Central memory CD8-positive, alpha-beta T cell (primary cell): ENCODE results near the gene RNF222.

Experiments used
- ATAC-seq: fragments of 150-1000 bp; cut with Tn5 transposase; replicated peaks from 2 replicates; pipeline ENCODE4 v1.10.0; 2022; ENCODE audit warnings: mild to moderate bottlenecking, moderate FRiP score, moderate number of reproducible peaks; ENCODE audit not compliant: poor library complexity, severe bottlenecking; ENCODE audit errors: extremely low read depth
- DNase-seq, 2 donors: peaks; one replicate each; pipeline ENCODE4 v3.0.0; 2021; ENCODE audit warnings: low spot score in 2 of 2
- H3K27ac Mint-ChIP-seq: one replicate; pipeline ENCODE4 v1.8.0; 2022; ENCODE audit warnings: low read depth, mild to moderate bottlenecking, moderate library complexity, mixed read lengths
- H3K27me3 Mint-ChIP-seq: one replicate; pipeline ENCODE4 v1.8.0; 2022; ENCODE audit warnings: mixed read lengths
- H3K36me3 Mint-ChIP-seq: one replicate; pipeline ENCODE4 v1.8.0; 2022; ENCODE audit warnings: mild to moderate bottlenecking, moderate library complexity, mixed read lengths; ENCODE audit not compliant: insufficient read depth
- H3K4me1 Mint-ChIP-seq: one replicate; pipeline ENCODE4 v1.8.0; 2022; ENCODE audit warnings: mixed read lengths
- H3K4me3 Mint-ChIP-seq: one replicate; pipeline ENCODE4 v1.8.0; 2022; ENCODE audit warnings: mild to moderate bottlenecking, moderate library complexity, mixed read lengths
- H3K9me3 Mint-ChIP-seq: one replicate; pipeline ENCODE4 v1.8.0; 2022; ENCODE audit warnings: mixed read lengths

Gene RNF222

DNA sequence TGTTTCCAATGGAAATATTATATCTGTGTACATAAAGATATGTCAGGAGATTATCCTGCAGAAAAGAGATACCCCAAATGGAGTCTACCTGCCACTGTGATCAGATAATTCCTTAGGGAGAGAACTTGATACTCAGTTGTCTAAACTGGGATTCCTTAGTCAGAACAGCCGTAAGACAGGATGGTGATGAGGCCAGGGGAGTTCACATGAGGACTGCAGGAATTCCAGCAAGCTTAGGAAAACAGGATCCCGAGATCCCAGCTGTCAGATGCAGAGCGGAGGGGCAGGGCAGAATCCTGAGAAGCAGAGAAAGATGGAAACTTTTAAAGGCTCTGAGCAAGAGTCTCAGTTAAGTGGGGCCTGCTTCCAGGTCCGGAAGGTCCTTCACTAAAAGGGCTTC is 25.8 kb downstream of the RNF222 start:
- H3K27ac Mint-ChIP-seq: peak overlapping the region; percentile 49
- H3K36me3 Mint-ChIP-seq: peaks cover 16% of the 10 kb centered on the region
- DNase-seq (no peak), ATAC-seq (no peak)
- peaks cover 17% of the 10 kb centered on the region for H3K4me1 Mint-ChIP-seq
- no peaks in the 10 kb centered on the region for H3K9me3 Mint-ChIP-seq
- H3K27me3 Mint-ChIP-seq: no peaks in the 10 kb centered on the region
- H3K4me3 Mint-ChIP-seq: no peak overlapping the region

DNA sequence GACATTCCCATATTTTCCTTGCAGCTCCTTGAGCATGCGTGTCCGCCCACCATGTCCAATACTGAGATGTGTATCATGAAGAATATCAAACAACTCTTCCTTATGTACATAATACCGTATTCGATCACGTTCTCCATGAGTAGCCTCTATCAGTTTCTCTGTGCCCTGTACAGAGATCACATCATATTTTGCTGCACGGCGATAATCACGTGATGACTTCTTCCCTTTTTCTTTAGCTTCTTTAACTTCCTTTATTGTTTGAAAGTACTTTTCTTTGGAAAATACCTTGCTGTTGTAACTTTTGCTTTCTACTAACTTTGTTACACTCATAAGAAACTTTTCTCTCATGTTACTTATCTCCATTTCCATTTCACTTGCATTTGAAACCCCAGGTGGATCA is 27.7 kb downstream of the RNF222 start:
- H3K9me3 Mint-ChIP-seq: no peaks in the 10 kb centered on the region
- DNase-seq (no peak), ATAC-seq (no peak)
- no peaks in the 10 kb centered on the region for H3K27me3 Mint-ChIP-seq
- H3K27ac Mint-ChIP-seq: peak overlapping the region; percentile 50
- peaks cover 7% of the 10 kb centered on the region for H3K4me1 Mint-ChIP-seq
- H3K4me3 Mint-ChIP-seq: no peak overlapping the region
- peaks cover 11% of the 10 kb centered on the region for H3K36me3 Mint-ChIP-seq

DNA sequence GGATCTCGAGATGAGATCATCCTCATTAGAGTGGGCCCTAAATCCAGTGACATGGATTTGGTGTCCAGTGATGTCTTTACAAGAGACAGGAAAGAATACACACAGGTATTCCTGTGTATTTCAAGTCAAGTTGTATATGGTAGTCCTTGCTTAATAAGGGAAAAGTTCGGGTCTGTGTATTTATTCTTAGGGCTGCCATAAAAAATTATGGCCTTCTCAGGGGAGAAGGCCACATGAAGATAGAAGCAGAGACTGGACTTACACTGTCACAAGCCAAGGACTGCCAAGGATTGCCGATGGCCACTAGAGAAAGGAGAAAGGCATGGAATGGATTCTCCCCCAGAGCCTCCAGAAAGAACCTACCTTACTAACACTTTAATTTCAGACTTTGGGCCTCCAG is 29.4 kb downstream of the RNF222 start:
- H3K27me3 Mint-ChIP-seq: no peaks in the 10 kb centered on the region

DNA sequence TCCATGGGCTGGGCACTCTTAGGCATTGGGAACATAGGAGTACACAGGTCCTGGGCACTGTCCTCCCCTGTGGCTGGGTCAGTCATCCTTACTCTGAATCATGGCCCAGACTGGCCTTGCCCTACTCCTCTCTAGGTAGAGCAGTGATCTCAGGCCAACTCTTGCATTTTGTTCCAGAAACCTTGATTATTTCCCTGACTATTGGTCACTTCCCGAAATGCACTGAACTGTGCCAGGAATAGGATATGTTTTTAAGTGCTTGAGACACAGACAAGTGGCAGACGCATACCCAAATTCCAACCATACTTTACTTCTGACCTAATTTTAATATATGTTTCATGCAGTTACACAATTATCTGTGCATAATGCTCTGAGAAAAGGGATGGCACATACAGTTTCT is 31.4 kb downstream of the RNF222 start:
- ATAC-seq: no peak
- Mint-ChIP-seq H3K36me3 (peaks cover 10% of the 10 kb centered on the region), H3K27ac (no peak overlapping the region), H3K4me3 (no peak overlapping the region), H3K27me3 (no peaks in the 10 kb centered on the region), H3K4me1 (peaks cover 7% of the 10 kb centered on the region), H3K9me3 (no peaks in the 10 kb centered on the region)
- DNase-seq: no peak

More for the DNA sequence above, 29.4 kb downstream of the RNF222 start:
- ATAC-seq: no peak
- Mint-ChIP-seq H3K36me3 (peaks cover 11% of the 10 kb centered on the region), H3K27ac (no peak overlapping the region), H3K4me1 (peaks cover 7% of the 10 kb centered on the region), H3K9me3 (no peaks in the 10 kb centered on the region), H3K4me3 (no peak overlapping the region)
- DNase-seq: no peak

DNA sequence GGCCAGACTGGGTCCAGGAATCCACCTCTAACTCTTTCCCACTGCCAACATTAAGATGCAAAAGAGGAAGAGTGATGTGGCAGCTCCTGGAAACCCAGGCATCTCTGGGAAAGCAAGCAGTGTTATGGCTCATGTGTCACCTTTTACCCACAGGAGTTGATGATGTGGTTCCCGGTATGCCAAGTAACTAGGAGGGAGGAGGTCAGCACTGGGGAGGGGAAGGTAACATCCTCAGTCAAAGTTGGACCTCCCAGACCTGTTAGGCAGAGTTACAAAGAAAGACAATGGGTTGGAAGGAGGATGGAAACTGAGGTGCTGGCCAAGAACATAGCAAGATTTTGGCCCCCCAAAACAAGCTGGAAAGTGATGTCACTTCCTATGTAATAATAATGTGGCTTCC is 32.5 kb downstream of the RNF222 start:
- H3K4me1 Mint-ChIP-seq: peaks cover 12% of the 10 kb centered on the region
- H3K27me3 Mint-ChIP-seq: no peaks in the 10 kb centered on the region
- H3K4me3 Mint-ChIP-seq: no peak overlapping the region
- DNase-seq: no peak
- no peak overlapping the region for H3K27ac Mint-ChIP-seq
- peaks cover 8% of the 10 kb centered on the region for H3K36me3 Mint-ChIP-seq
- no peak for ATAC-seq
- no peaks in the 10 kb centered on the region for H3K9me3 Mint-ChIP-seq

DNA sequence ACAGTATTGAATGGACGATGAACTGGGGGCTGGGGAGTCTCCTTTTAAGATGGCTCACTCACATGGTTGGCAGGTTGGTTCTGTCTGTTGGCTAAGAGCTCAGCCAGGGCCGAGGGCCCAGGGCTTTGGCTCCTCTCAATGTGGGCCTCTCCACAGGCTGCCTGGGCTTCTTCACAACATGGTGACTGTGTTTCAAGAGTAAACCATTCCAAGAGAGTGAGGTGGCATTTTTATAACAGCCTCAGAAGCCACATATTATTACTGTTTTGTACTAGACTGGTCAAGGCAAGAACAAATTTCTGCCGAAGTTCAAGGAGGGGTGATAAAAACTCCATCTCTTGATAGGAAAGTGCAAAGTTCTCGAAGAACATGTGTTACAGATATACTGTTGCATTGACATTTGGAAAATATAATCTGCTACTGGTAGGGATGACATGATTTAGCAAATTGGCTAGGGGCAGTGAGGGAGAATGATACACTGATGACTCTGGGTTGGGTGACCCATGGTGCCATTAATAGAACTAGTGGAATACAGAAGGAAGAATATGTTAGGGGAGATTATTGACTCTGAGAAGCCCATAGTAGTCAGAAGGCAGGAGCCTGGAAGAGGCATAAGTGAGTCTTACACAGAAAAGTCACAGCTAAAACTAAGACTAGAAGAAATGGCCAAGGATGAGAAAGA is 34.8 kb downstream of the RNF222 start:
- H3K9me3 Mint-ChIP-seq: no peaks in the 10 kb centered on the region
- no peak overlapping the region for H3K4me3 Mint-ChIP-seq
- no peaks in the 10 kb centered on the region for H3K27me3 Mint-ChIP-seq
- no peak for DNase-seq
- H3K27ac Mint-ChIP-seq: no peak overlapping the region
- H3K4me1 Mint-ChIP-seq: peaks cover 15% of the 10 kb centered on the region
- no peak for ATAC-seq
- H3K36me3 Mint-ChIP-seq: no peaks in the 10 kb centered on the region

DNA sequence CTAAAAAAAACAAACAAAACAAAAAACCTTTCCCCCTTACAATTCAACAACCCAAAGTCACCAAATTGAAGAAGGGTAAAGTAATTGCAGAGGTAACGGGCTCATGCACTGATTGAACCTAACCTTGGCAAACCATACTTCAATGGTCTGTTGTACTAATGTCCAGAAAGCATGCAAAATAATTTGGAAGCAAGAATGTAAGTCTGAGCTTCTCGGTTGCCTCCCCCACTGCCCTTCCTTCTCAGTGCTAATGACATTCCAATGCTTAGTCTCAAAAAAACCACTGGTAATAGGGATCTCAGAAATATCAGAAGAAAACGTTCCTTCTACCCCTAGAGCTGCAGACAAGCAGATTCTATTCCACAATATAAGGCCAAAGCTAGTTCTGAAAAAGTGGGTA is 36.9 kb downstream of the RNF222 start:
- ATAC-seq (no peak), DNase-seq (no peak)
- Mint-ChIP-seq H3K27ac (no peak overlapping the region), H3K4me3 (no peak overlapping the region), H3K36me3 (no peaks in the 10 kb centered on the region), H3K9me3 (no peaks in the 10 kb centered on the region), H3K27me3 (no peaks in the 10 kb centered on the region), H3K4me1 (peaks cover 15% of the 10 kb centered on the region)

DNA sequence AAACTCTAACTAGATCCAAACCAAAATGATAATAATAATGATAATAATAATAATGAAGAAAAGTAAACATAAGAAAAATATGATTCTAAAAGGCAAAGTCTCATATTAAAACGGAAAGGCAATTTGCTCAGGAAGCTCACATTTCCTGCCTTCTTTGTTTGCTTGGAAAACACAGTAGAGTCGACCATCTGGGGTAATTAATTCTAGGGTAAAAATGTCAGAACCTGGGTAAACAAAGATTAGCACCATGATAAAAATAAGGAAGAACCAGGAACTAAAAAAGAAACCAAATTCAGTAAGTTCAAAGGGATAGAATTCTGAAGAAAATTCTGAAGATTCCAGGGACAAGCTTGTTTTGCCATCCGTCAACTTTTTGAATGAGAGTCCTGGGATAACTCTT is 37.4 kb downstream of the RNF222 start:
- Mint-ChIP-seq H3K27me3 (no peaks in the 10 kb centered on the region), H3K27ac (no peak overlapping the region), H3K9me3 (no peaks in the 10 kb centered on the region), H3K36me3 (no peaks in the 10 kb centered on the region), H3K4me3 (no peak overlapping the region), H3K4me1 (peaks cover 15% of the 10 kb centered on the region)
- DNase-seq (no peak), ATAC-seq (no peak)

DNA sequence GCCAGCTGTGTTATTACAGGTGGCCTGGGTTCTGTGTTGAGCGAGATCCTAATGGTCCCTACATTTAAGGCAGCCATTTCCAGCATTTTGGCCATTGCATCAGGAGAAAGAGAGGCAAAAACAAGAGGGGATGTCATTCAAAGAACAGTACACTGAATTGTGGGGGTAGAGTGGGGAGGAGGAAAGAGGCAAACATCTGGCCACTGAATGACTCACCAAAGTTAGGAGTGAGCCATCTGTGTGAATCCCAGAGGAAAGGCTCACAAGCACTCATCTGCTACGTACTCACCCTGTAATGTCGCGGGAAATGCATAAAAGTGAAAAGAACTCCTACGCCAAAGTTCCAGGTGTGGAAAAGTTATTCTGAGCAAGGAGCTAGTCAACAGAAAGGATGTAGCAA is 37.9 kb downstream of the RNF222 start:
- H3K27me3 Mint-ChIP-seq: no peaks in the 10 kb centered on the region
- no peak overlapping the region for H3K27ac Mint-ChIP-seq
- DNase-seq: no peak
- H3K4me1 Mint-ChIP-seq: peaks cover 15% of the 10 kb centered on the region
- H3K4me3 Mint-ChIP-seq: no peak overlapping the region
- no peak for ATAC-seq
- no peaks in the 10 kb centered on the region for H3K9me3 Mint-ChIP-seq
- no peaks in the 10 kb centered on the region for H3K36me3 Mint-ChIP-seq

DNA sequence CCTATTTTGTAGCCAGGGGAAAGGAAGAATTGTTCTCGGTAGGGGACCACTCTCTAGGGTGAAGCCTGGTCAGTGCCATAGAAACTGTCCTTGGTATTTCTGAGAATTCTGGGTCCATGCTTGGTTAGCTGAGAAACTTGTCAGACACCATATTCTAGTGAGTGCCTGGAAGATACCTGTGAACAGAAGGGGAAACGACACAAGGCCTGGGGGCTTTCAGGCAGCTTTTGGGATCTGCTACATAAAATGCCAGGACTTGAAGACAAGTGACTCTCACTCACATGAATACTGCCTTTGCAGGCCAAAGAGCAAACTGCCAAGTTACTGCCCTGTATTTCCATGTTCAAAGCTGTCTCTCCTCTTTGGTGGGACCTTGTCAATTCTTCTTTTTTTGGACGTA is 39.7 kb downstream of the RNF222 start:
- peaks cover 15% of the 10 kb centered on the region for H3K4me1 Mint-ChIP-seq
- H3K4me3 Mint-ChIP-seq: no peak overlapping the region

DNA sequence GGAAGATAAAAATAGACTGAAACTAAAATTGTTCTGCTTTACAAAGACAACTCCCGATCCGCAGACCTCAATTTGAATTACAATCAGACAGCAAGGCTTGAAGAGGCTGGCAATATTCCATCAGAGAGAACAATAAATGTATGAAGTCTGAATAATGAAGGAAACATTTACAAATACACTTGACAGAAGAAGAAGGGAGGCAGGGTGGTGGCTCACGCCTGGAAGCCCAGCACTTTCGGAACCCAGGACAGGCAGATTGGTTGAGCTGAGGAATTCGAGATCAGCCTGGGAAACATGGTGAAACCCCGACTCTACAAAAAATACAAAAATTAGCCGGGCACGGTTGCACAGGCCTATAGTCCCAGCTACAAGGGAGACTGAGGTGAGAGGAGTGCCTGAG is 43.4 kb downstream of the RNF222 start:
- Mint-ChIP-seq H3K36me3 (no peaks in the 10 kb centered on the region), H3K4me1 (no peaks in the 10 kb centered on the region)

More for the DNA sequence above, 39.7 kb downstream of the RNF222 start:
- Mint-ChIP-seq H3K36me3 (no peaks in the 10 kb centered on the region), H3K27ac (no peak overlapping the region), H3K9me3 (no peaks in the 10 kb centered on the region), H3K27me3 (peaks cover 10% of the 10 kb centered on the region)
- ATAC-seq (no peak), DNase-seq (no peak)

DNA sequence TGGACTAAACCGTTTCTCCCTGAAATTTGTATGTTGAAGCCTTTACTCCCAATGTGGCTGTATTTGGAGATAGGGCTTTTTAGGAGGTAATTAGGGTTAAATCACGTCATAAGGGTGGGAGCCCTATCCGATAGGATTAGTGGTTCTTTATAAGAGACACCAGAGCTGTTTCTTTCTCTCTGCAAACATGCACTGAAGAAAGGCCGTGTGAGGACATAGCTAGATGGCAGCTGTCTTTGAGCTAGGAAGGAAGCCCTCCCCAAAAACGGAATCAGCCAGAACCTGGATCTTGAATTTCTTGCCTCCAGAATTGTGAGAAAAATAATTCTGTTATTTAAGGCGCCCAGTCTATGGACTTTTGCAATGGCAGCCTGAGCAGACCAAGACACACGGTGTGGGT is 43.9 kb downstream of the RNF222 start:
- ATAC-seq: no peak
- DNase-seq: no peak
- H3K36me3 Mint-ChIP-seq: no peaks in the 10 kb centered on the region
- no peaks in the 10 kb centered on the region for H3K9me3 Mint-ChIP-seq
- H3K27ac Mint-ChIP-seq: no peak overlapping the region
- H3K4me1 Mint-ChIP-seq: no peaks in the 10 kb centered on the region
- no peak overlapping the region for H3K4me3 Mint-ChIP-seq
- H3K27me3 Mint-ChIP-seq: peaks cover 26% of the 10 kb centered on the region

More for the DNA sequence above, 43.4 kb downstream of the RNF222 start:
- Mint-ChIP-seq H3K27me3 (peaks cover 25% of the 10 kb centered on the region), H3K4me3 (no peak overlapping the region), H3K9me3 (no peaks in the 10 kb centered on the region), H3K27ac (no peak overlapping the region)
- DNase-seq: no peak
- ATAC-seq: no peak

DNA sequence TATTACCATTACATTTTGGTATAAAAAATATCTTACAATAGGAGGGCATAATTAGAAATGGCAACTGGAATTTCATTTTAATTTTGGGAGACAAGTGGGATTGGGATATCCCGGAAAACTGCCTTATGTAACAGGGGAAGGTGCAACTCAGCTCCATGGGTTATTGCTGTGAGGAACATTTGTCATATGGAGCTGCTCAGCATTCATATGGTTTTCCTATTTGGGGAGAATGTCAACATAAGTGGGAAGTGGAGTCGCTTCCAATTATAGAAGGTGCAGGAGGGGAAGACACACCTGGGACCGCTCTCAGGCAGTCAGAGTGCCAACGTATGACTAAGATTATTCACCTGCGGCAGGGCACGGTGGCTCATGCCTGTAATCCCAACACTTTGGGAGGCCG is 47.3 kb downstream of the RNF222 start:
- Mint-ChIP-seq H3K27me3 (peaks cover 50% of the 10 kb centered on the region), H3K4me1 (no peaks in the 10 kb centered on the region), H3K36me3 (no peaks in the 10 kb centered on the region), H3K4me3 (no peak overlapping the region), H3K27ac (no peak overlapping the region), H3K9me3 (no peaks in the 10 kb centered on the region)
- DNase-seq: no peak
- ATAC-seq: no peak
